ENCODE measurements around the gene MLKL.
"Not testable (repeated sequence)": the region's sequence is repeated elsewhere in the genome, so short reads cannot be mapped to it uniquely, and the experiment has no call there.

The MLKL gene

DNA sequence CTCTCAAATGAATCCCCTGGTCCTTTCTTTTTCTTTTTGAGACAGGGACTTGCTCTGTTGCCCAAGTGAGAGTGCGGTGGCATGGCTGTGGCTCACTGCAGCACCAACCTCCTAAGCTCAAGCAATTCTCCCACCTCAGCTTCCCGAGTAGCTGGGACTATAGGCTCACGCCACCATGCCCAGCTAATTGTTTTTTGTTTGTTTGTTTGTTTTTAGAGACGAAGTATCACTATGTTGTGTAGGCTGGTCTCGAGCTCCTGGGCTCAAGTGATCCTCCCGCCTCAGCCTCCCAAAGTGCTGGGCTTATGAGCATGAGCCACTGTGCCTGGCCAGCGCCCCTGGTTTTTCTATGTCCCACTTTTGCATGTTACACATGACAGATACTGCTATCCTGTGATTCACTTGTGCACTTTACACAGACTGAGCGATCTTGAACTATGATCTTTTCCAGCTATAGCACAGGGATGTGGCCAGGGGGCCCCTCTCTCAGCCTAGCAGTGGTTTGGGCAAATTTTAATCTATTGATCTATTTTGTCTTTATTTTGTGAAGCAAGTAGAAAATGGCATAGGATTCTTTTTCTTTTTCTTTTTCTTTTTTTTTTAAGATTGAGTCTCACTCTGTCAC is 31.3 kb upstream of the MLKL start:
- DNase-seq: no peak

DNA sequence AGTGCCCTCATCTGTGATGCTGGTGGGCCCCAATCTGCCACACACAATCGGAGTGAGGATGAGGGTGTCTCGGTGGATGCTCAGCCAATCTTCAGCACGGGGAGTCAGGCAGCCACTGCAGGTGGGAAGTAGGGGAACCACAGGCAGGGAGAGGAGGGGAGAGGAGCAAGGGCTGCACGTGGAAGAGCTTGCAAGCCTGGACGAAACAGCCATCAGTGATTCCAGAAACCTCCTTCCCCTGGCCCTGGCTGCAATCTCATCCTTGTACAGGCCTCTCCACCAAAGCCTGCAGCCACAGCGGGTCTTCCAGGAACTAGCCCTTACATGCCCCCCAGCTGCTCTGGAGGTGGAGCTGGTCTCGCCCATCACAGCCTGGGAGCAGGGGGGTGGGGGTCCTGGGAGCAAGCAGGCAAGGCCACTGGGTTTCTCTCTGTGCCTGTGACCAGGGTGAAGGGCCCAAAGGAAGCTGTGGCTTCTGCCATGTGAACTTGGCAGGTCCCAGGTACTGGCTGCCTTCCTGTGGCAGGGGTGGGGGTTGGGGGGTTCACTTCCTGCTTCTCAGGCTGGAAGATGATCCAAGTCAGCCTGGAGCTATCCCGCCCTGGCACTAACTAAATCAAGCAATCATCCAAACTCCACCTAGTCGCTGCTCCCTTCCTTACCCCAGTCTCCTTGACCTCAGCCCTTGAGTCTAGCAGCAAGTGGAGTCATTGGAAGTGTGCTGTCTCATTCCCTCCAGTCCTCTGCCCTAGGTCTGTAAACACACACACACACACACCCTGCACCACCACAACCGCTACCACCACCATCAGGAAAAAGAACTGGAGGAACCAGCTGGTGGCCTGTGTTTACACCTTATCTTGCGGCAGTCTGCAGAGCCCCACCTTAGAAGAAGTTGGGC is 29.4 kb upstream of the MLKL start:
- no peak for DNase-seq

DNA sequence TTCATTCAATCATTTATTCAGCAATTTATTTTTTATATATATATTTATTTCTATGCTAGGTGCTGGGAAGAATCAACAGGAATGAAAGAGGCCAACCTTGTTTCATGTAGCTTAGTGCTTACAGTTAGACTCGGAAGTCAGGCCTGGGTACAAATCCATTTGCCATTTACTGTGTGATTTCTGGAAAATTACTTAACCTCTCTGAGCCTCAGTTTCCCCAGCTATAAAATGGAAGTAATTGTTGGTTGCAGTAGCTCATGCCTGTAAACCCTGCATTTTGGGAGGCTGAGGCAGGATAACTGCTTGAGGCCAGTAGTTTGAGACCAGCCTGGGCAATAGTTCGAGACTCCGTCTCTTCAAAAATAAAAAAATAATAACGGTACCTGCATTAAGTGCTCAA is 27.2 kb upstream of the MLKL start:
- no peak for DNase-seq

DNA sequence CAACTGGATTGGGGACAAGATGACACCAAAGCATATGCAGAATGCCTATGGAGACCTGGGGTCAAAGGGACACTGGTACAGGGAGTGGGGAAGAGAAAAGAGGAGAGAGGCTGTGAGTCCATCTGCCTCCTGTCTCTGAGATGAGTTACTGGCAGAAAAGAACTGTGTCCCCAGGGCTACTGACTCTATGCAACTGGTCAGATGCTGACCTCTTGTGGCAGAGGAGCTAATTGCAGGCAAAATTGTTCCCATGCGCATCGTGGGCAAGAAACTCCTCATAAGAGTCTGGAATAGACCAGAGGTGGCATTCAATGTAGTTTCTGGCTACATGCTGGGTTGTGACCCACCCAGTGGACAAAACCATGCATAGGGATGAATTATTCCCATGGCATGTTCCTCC is 26.1 kb upstream of the MLKL start:
- peak; percentile 83 to 84 for DNase-seq

DNA sequence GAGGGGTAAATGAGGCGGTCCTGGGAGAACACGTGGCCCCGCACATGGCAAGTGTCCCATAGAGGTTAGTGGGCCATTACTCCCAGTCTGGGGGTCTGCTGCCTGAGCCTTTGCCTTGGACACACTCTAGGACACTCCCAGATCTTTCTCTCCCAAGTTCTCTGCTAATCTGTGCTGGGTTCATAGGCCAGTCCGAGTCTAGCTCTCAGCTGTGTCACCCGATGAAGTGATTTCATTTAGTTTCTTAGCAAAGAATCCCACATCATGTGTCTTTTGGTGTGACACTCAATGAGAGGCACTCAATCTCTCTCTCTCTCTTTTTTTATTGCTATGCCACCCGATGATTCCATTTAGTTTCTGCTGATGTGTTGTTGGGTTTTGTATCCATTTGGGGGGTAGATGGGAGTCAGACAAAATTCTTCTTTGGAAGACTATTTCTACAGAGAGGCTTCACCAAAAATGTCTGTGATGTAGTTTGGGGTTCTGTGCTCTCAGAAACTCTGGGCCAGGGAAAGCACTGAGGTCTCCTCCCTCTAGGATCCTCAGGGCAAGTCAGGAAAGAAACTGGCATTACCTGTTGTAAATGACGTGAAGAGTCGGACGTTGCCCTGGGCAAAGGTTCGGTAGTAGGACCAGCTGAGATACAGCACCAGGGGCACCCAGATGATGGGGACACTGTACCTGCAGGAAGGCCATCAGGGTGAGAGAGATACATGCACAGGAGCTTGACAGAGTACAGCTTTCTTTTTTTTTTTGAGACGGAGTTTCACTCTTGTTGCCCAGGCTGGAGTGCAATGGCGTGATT is 25.2 kb upstream of the MLKL start:
- no peak for DNase-seq

DNA sequence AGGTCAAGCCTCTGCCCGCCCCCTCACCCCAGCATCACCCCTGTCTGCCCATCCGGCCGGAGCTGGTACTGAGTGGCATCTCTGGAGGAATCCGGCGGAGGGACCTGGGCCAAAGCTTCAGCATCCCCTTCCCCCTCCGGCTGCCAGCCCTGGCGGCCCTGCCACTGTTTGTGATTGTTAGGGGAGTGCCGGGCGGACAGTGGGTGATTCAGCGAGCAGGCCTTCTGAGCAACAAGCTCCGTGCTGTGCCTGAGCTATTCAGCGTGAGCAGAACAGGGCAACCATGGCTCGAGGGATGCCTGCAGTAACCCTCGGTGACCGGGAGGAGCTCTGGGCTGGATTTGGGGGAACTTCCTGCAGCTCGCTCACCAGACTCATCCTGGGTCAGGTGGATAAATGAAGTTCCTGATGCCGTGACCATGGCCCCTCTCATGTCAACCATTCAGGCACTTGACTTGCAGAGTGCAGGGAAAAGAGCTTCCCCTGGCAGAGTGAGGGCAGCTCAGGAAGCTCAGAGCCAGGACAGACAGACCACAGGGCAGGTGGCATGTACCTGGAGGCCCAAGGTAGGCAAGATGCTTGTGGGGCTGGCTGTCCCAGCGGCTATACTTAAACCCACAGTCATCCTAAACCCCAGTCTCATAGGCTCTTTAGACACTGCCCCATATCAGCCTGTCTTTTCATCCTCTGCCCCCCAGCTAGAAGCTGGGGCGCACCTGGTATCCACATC is 24.3 kb upstream of the MLKL start:
- DNase-seq: no peak

DNA sequence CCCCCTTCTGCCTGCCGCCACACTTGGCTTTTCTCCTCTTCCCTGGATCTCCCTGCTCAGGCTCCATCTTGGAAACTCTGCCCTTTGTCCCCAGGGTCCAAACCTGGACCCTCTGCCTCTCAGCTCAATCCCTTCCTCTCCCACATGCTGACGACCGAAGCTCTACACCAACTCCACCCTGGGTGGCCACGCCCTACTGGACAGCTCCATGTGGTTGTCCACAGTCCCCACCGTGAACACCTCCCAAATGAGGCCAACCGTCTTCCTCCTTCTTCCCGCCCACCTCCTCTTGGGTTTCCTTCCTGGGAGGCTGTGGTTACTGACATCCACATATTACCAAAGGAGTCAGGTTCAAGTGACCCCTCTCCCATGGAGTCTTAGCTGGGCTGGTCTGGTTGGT is 22.6 kb upstream of the MLKL start:
- DNase-seq: peak; percentile 45 to 72

DNA sequence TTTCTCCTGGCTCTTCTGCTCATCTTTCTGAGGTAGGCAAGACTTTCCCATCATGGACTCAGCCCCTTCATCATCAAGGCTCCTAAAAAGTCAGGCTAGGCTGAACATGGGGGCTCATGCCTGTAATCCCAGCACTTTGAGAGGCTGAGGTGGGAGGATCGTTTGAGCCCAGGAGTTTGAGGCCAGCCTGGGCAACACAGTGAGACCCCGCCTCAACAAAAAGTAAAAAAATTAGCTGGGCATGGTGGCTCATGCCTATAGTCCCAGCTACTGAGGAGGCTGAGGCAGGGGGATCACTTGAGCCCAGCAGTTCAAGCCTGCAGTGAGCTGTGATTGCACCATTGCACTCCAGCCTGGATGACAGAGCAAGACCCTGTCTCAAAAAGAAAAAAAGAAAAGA is 21.5 kb upstream of the MLKL start:
- DNase-seq: not testable (repeated sequence)

DNA sequence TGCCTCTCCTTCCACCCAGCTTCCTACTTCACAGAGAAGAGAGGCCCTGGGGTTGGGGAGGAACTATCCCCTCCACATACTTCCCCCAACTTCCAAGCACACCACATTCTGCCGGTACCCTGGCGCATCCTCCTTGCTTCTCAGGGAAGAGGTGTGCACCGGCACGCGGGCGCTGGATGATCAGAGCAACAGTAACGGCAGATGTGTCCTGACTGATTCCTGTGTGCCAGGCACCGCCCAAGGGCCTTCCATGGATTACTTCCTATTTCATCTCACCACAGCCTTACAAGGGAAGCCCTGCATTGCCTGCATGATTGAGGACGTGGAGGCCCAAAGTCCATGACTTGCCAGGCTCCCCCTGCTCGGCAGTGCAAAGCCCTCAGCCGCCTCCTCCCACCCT is 21.1 kb upstream of the MLKL start:
- peak in 1 of 2 donors; percentile 24 for DNase-seq

DNA sequence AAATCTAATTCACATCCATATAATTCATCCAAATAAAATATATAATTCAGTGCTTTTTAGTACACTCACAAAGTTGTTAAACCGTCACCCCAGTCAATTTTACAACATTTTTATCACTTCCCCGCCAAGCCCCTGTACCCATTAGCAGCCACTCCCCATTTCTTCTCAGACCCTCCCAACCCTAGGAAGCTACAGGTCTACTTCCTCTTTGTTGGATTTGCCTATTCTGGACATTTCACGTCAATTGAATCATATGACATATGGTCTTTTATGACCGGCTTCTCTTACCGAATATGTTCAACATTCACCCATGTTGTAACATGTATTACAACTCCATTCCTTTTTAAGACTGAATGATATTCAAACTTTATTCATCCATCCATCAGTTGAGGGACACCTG is 19.9 kb upstream of the MLKL start:
- DNase-seq: no peak

DNA sequence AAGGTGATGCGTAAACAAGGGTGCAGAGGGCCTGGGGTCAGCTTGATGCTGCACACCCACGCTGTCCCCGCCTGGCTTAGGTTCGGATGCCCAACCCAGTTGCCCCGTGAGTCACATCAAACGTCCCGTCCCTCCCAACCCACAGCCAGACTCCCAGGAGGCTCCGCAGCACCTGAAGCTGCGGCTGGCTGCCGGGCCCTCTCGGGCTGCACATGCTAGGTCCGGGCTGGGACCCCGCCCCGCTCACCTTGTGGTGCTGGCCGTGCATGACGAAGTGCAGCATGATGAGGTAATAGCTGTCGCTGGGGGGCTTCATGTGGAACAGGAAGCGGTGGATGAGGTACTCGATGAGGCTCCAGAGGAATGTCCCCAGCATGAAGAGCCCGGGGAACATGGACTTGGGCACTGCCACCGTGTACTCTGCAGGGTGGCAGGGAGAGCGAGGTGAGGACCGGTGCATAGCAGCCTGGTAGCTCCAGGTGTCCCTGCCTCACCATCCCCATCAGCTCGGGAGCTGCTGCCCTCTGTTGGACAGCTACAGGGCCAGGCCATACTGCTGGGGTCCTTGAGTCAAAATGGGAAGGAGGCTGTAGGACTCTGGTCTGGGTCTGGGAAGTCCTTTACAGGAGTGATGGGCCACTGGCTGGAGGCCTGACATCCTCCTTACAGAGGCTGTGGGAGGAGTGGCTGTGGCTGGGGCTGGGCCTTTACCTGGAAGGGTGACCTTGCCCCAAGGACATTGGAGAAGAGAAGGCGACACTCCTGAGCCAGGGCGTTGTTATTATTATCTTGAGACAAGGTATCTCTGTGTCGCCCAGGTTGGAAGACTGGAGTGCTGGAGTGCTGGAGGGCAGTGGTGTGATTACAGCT is 18.3 kb upstream of the MLKL start:
- DNase-seq: no peak

DNA sequence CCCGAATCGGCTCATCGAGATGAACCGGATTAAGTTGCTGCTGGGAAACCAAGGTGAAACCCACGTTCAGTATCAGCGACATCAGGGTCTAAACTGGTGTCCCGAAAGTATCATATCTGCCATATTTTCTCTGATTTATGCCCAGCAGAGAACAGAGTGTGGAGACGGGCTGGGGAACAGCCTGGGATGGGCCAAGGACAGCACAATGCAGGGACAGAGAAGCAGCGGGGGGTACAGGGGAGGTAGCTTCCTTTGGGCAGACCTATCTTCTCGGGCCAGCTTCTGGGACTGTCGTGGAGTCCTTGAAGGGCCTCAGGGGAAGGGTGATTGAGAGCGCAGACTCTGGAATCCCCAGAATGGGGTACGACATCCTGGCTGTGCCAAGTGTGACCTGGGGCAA is 17.5 kb upstream of the MLKL start:
- DNase-seq: no peak

DNA sequence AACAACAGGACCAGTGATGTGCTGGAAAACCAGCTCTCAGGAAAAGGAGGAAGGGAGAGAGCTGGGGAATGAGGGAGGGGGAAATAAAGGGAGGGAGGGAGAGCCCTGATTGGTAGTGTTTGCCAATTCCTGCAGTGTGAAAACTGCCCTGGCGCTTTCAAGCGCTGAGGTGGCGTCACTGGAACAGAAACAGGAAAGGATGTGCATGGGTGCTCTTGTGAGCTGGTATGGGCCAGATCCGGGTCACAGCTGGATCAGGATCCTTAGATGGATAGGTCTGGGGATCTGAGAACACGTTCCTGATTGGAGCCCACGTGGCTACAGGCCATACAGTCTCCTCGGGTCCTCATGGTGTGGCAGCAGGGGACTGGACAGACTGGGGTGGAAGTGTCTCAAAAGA is 16.7 kb upstream of the MLKL start:
- no peak for DNase-seq

DNA sequence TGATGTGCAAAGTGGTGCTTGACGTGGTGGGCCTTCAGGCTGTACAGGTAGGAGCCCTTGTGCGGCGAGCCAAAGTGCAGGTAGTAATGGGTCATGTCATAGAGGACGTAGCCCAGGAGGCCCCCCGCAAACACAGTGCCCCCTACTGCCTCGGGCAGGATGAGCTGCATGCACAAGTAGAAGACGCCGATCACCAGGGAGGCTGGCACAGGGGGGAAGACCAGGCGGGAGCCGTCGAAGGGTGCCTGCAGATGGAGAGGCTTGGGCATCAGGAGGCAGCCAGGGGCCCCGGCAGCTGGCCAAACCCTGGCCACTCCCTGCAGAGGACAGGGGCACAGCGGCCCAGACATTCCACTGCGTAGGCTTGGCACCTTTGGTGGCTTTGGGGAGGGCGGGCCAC is 15.7 kb upstream of the MLKL start:
- DNase-seq: no peak

DNA sequence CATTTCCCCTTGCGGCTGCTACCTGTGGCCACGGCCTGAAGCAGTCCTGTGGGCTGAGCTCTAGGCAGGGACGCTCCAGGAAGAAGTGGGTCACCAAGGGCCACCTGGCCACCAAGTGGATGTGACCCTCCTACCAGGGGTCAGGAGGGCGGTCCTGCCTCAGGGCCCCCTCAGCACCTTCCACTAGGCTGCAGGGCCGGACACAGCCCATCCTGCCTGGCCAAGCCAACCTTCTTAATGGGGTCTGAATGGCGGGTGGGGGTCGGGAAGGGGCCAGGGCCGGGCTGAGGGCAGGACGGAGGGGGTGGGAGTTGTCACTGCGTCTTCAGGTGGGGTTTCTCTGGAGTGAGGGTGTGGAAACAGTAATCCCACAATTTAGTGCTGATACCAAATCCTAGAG is 13.2 kb upstream of the MLKL start:
- no peak for DNase-seq

DNA sequence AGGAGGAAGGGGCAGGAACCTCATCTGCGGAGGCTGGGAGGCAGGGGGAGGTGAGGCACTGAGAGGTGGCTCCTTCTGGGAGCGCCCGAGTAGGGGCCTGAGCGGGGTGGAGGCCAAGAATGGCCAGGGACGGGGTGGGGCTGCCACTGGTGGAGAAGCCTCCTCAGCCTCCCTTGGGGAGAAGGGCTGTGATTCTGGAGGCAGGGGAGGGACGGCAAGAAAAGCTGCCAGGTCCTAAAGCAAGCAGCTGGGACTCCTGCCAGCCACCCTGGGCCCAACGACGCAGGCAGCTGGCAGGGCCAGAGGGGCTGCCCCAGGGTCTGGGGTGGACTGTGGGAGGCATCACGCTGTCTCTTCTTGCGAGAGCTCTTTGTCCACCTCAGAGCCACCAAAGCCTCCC is 12.7 kb upstream of the MLKL start:
- DNase-seq: no peak

DNA sequence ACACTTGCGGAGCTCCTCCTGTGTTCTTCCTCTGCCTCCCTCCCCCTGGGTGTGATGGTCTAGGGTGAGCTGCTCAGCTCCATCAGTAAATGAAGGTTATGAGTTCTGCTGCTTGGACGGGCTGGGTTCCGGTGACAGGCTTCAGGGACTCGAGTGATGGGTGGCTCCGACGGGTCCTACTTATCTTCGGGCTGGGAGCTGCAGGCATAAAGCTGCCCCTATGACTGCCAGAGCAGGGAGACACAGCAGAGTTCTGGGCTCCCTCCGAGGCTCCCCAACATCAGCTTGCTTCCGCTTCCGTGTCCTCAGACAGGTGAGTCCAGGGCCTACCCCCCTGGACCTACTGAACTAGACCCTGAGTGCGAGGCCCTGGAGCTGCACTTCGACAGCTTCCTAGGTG is 11.3 kb upstream of the MLKL start:
- no peak for DNase-seq

DNA sequence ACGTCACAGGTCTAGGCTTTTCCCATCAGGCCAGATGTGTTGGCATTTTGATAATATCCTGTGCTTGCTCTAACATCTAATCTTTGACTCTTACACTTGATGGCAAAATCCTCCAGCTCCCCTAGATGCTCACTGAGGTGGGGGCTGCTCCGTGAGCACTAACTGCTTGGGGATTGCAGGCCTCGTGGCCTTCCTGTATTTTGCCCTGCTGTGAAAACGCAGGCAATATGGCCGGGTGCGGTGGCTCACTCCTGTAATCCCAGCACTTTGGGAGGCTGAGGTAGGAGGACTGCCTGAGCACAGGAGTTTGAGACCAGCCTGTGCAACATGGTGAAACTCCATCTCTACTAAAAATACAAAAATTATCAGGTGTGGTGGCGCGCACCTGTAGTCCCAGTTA is 9.7 kb upstream of the MLKL start:
- no peak for DNase-seq

DNA sequence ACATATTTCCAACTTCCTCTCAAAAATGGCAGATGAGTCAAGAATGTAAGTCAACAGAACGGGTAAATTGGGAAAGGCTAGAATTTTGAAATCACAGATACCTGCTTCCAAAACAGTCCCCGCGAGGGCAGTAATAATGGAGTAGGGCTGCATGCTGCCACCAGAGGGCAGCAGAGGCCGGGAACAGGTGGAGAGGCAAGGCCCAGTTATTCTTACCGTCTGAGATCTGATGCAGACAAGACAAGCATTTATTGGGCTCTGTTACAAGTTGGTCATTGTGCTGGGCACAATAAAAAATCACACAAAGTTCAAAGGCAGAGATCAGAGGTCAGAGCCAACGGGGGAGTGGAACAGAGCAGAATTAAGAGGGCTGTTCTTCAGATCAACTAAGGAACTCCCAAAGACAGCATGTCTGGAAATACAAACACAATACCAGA is 8.8 kb upstream of the MLKL start:
- DNase-seq: peak; percentile 83 to 90

DNA sequence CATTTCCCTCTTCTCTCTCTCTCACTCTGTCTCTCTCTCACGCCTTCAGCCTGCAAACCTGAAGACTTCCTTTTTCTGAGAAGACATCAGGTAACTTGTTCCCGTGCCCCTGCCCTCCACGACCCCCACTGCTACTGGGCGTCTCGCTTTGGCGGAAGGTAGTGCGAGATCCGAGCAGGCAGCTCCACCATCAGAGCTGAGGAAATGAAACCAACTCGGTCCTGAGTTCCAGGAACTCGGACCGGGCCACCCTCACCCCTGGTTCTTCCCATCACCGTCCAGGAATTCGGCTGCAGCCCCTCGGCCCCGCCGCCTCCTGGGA is 585 bp downstream of the MLKL start:
- DNase-seq: peak; percentile 29 to 63

DNA sequence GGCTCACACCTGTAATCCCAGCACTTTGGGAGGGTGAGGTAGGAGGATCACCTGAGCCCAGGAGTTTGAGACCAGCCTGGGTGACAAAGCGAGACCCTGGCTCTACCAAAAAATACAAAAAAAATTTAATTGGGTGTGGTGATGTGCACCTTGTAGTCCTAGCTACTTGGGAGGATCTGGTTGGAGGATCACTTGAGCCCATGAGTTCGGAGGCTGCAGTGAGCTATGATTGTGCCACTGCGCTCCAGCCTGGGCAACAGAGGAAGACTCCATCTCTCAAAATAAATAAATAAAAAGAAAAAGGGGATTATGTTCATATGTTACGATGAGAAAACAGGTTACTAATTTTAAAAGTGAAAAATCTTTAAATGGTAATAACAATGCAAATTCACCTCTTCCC is 996 bp downstream of the MLKL start:
- DNase-seq: peak in 1 of 2 donors; percentile 9

DNA sequence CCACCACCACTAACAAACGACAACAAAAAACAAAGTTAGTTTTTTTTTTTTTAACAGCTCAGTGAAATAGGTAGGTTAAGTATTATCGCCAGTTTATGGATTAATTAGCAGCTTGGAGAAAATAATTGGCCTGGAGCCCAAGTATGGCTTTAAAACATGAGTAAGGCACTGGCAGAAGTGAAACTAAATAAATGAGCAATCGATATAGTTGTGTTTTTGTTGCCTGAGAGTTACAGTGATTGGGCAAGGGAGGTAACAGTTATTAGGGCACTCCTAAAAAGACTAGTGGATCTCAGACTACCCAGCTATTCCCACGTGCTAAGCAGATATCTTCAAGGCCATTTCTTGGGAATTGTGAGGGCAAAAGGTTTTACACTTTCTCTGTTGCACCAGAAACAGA is 2.4 kb downstream of the MLKL start:
- peak; percentile 17 to 53 for DNase-seq
